Neutrophil (primary cell): Measurements from ENCODE around the gene IP6K3.

Experiments used
- H3K27ac ChIP-seq: fragments of 200-600 bp; sonication (generic); 2 replicates; pipeline ENCODE4 v1.5.1; 2016; ENCODE audit warnings: mild to moderate bottlenecking, moderate library complexity
- H3K27me3 ChIP-seq: fragments of 200-600 bp; sonication (generic); 2 replicates; pipeline ENCODE4 v1.6.0; 2016; ENCODE audit warnings: mild to moderate bottlenecking
- H3K36me3 ChIP-seq: fragments of 200-600 bp; sonication (generic); 2 replicates; pipeline ENCODE4 v1.5.1; 2017
- H3K4me1 ChIP-seq, 2 experiments: fragments of 200-600 bp in 1 of 2; sonication (generic) in 1 of 2; 1 replicate in 1 of 2; 2 replicates in 1 of 2; pipeline versions ENCODE4 v1.5.1 to v1.6.1; 2013 to 2016; ENCODE audit warnings: low read depth in 1 of 2, low read length in 1 of 2, mild to moderate bottlenecking in 1 of 2, moderate library complexity in 1 of 2; ENCODE audit not compliant: control insufficient read depth in 1 of 2, insufficient read depth in 1 of 2
- H3K4me3 ChIP-seq, 2 experiments: fragments of 200-600 bp in 1 of 2; sonication (generic) in 1 of 2; 1 replicate in 1 of 2; 2 replicates in 1 of 2; pipeline ENCODE4 v1.5.1; 2013 to 2016; ENCODE audit warnings: low read depth in 1 of 2, low read length in 1 of 2, mild to moderate bottlenecking in 1 of 2, moderate library complexity in 1 of 2
- H3K9me3 ChIP-seq: fragments of 200-600 bp; sonication (generic); 2 replicates; pipeline ENCODE4 v1.5.1; 2016
- TF ChIP-seq, protein P1 (sequence below): fragments of 200-600 bp; sonication (generic); IDR thresholded peaks from 2 replicates; pipeline ENCODE4 v1.5.1; 2016; ENCODE audit warnings: antibody characterized with exemption

IP6K3 gene

DNA sequence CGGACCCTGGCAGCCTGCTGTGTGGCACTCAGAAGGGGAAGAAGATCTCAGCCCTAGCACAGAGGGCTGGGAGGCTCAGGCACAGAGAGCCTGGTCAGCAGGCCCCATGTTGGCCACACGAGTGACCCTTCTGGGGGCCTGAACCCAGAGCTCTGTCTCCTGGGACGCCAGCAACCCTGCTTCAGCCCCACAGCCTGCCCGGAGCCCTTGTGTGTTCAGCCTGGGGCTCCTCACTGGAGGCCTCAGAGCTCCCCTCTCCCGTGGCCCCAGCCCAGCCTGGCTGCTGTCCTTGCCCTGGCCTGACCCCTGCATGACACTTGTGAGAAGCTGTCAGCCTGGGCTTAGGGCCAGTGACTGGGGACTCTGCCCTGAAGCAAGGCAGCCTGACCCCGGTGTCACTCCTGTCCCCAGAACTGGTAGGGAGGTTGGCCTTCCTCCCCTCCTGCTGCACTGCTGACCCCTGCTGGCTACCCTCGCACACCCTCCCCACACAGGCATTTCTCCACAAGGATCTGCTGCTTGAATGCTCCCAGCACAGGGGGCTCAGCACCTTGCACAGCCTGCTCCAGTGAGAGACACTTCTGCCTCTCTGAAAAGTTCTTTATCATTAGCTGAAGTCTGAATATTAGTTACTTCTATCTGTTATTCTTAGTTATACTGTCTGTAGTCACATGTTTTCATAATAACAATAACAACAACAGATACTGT lies 15.4 kb upstream of the IP6K3 start:
- Histone ChIP-seq H3K9me3 (no peaks in the 10 kb centered on the region), H3K4me1 (no peaks in the 10 kb centered on the region), H3K27me3 (peaks cover 11% of the 10 kb centered on the region), H3K4me3 (no peak overlapping the region), H3K36me3 (no peaks in the 10 kb centered on the region), H3K27ac (no peak overlapping the region)
- TF ChIP-seq, protein P1, sequence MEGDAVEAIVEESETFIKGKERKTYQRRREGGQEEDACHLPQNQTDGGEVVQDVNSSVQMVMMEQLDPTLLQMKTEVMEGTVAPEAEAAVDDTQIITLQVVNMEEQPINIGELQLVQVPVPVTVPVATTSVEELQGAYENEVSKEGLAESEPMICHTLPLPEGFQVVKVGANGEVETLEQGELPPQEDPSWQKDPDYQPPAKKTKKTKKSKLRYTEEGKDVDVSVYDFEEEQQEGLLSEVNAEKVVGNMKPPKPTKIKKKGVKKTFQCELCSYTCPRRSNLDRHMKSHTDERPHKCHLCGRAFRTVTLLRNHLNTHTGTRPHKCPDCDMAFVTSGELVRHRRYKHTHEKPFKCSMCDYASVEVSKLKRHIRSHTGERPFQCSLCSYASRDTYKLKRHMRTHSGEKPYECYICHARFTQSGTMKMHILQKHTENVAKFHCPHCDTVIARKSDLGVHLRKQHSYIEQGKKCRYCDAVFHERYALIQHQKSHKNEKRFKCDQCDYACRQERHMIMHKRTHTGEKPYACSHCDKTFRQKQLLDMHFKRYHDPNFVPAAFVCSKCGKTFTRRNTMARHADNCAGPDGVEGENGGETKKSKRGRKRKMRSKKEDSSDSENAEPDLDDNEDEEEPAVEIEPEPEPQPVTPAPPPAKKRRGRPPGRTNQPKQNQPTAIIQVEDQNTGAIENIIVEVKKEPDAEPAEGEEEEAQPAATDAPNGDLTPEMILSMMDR, result no peak

DNA sequence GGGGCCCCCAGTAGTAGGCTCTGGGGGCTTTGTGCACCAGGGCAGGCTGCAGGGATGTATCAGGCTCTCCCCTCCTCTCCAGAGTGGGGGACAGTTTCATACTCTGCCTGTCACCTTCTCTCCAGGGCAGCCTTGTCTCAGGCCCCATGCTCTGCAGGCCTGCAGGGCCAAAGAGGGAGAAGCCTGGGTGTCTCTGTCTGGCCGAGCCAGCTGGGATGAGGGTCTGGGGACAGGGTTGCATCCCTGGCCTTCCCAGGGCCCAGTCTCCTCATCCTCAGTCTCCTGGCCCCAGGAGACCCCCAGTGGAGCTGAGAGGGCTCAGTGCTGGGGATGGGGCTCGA lies 14.8 kb upstream of the IP6K3 start:
- TF ChIP-seq, protein P1, result no peak
- H3K36me3 ChIP-seq, result no peaks in the 10 kb centered on the region
- no peak overlapping the region for H3K27ac ChIP-seq
- peaks cover 9% of the 10 kb centered on the region for H3K27me3 ChIP-seq
- H3K4me3 ChIP-seq, result no peak overlapping the region
- no peaks in the 10 kb centered on the region for H3K4me1 ChIP-seq
- H3K9me3 ChIP-seq, result no peaks in the 10 kb centered on the region

DNA sequence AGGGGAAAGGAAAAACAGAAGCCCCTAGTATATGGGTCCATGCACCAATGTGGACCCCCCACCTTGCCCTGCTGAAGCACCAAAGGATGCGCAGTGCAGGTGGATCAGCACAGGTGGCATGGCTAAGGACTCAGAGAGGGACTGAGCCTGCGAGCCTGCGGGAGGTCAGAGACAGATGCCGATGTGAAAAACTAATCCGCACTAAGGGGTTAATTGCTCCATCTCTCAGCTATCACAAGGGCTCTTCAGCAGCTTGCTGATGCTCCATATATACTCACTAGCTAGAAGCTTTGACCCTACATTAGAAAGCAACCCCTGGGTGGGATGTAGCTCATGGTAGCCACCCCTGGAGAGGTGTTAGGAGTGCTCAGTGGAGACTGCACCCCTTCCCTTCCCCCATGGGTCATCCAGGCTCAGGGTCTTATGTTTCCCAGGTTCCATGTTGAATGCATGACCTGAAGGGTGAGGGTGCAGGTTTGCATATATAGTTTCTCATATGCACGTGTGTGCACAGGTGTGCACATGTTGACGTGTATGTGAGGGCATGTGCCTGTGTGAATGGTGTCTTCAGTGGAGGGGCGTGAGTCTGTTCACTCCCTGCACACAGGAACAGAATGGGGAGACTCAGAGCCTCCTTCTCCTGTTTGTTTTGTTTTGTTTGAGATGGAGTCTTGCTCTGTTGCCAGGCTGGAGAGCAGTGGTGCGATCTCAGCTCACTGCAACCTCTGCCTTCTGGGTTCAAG lies 13.4 kb upstream of the IP6K3 start:
- TF ChIP-seq, protein P1, result no peak
- Histone ChIP-seq H3K4me1 (no peaks in the 10 kb centered on the region), H3K9me3 (no peaks in the 10 kb centered on the region), H3K27me3 (peaks cover 6% of the 10 kb centered on the region), H3K36me3 (no peaks in the 10 kb centered on the region), H3K4me3 (no peak overlapping the region), H3K27ac (no peak overlapping the region)

DNA sequence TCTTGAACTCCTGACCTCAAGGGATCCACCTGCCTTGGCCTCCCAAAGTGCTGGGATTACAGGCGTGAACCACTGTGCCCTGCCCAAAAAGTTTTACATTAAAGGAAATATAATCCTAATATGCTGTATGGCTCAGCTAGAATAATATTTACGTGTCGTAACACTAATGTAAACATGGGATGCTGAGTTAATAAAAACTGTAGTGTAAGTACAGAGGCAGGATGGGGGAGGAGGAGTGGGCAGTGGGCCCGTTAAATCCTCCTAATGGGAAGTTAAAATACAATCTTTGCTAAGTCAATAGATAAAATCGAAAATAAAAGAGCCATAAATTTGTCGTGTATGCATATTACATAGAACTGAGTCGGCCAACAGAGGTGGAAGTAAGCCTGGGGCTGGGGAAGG lies 12.1 kb upstream of the IP6K3 start:
- Histone ChIP-seq H3K9me3 (no peaks in the 10 kb centered on the region), H3K27me3 (peaks cover 6% of the 10 kb centered on the region), H3K4me1 (no peaks in the 10 kb centered on the region), H3K36me3 (no peaks in the 10 kb centered on the region), H3K4me3 (no peak overlapping the region), H3K27ac (no peak overlapping the region)
- TF ChIP-seq, protein P1, result no peak

DNA sequence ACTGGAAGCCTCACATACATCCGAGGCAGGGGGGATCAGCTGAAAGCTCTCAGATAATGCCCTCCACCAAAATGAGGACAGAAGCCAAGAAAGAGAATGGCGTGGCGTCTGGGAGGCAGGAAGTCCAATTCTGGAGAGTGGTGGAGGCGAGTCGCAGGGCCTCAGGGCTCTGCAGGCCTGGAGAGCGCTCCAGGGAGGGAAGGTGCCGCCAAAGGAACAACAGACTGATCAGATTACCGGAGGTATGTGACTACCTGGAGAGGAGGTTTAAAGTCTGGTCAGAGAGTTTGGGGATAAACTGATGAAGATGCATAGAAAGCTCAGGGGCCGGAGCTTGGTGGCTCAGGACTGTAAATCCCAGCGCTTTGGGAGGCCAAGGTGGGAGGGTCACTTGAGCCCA lies 11.2 kb upstream of the IP6K3 start:
- H3K36me3 ChIP-seq, result no peaks in the 10 kb centered on the region
- no peak overlapping the region for H3K4me3 ChIP-seq
- H3K27me3 ChIP-seq, result peaks cover 6% of the 10 kb centered on the region
- no peaks in the 10 kb centered on the region for H3K4me1 ChIP-seq
- TF ChIP-seq, protein P1, result no peak
- no peak overlapping the region for H3K27ac ChIP-seq
- no peaks in the 10 kb centered on the region for H3K9me3 ChIP-seq
